CD4-positive, alpha-beta T cell (primary cell): ENCODE data around the gene WDR86. TPM values are rescaled to one million over a fixed set of nuclear protein-coding genes. Genes with fewer than 3 reads are reported as not detected.

Experiments
- ATAC-seq: fragments of 200-7000 bp; cut with Tn5 transposase; one replicate; pipeline ENCODE4 v1.10.0; 2022; ENCODE audit warnings: mild to moderate bottlenecking; ENCODE audit not compliant: poor library complexity
- CTCF ChIA-PET: fragments of 350-600 bp; sonication (Branson Sonifier 250); formaldehyde crosslinking; loops from one replicate; lab custom pipeline; 2021; ENCODE audit warnings: antibody characterized with exemption, inconsistent platforms; lab: Charles Lee
- POLR2A ChIA-PET: fragments of 350-600 bp; sonication (Branson Sonifier 250); formaldehyde crosslinking; loops from one replicate; lab custom pipeline; 2021; ENCODE audit warnings: antibody characterized with exemption, inconsistent platforms; lab: Charles Lee
- DNase-seq, 14 experiments: peaks; one replicate each; pipeline ENCODE4 v3.0.0-alpha.2; 2013 to 2020; ENCODE audit warnings: mixed read lengths in 2 of 14
- H3K27ac ChIP-seq, 2 donors: one replicate each; pipeline versions ENCODE4 v1.5.1 to v1.7.0; 2013; ENCODE audit warnings: low read length in 2 of 2, low read depth in 1 of 2, mild to moderate bottlenecking in 1 of 2
- H3K27me3 ChIP-seq, 2 experiments: 1 replicate in 1 of 2; 2 replicates in 1 of 2; pipeline versions ENCODE4 v1.6.1 to v1.7.0; 2013; ENCODE audit warnings: low read length in 2 of 2, control low read depth in 1 of 2, mild to moderate bottlenecking in 1 of 2, moderate library complexity in 1 of 2; ENCODE audit not compliant: insufficient read depth in 2 of 2, control insufficient read depth in 1 of 2
- H3K36me3 ChIP-seq: one replicate; pipeline ENCODE4 v1.6.1; 2013; ENCODE audit warnings: low read length, control low read depth; ENCODE audit not compliant: insufficient read depth
- H3K4me1 ChIP-seq: one replicate; pipeline ENCODE4 v1.6.1; 2013; ENCODE audit warnings: low read length, control low read depth; ENCODE audit not compliant: insufficient read depth
- H3K4me3 ChIP-seq: one replicate; pipeline ENCODE4 v1.5.1; 2013; ENCODE audit warnings: mild to moderate bottlenecking, low read length, moderate library complexity
- H3K9me3 ChIP-seq, 2 experiments: 1 replicate in 1 of 2; 2 replicates in 1 of 2; pipeline versions ENCODE4 v1.6.1 to v1.7.0; 2013; ENCODE audit warnings: low read length in 2 of 2, mild to moderate bottlenecking in 2 of 2, control low read depth in 1 of 2, moderate library complexity in 1 of 2; ENCODE audit not compliant: control insufficient read depth in 1 of 2, insufficient read depth in 1 of 2
- H3K27ac Mint-ChIP-seq: one replicate; pipeline ENCODE4 v1.8.0; 2020; ENCODE audit warnings: mixed read lengths
- H3K27me3 Mint-ChIP-seq: one replicate; pipeline ENCODE4 v1.8.0; 2021; ENCODE audit warnings: mixed read lengths
- H3K36me3 Mint-ChIP-seq: one replicate; pipeline ENCODE4 v1.8.0; 2021; ENCODE audit warnings: low read depth, mixed read lengths
- H3K4me1 Mint-ChIP-seq: one replicate; pipeline ENCODE4 v1.8.0; 2021; ENCODE audit warnings: low read depth, mixed read lengths
- H3K4me3 Mint-ChIP-seq: one replicate; pipeline ENCODE4 v1.8.0; 2020; ENCODE audit warnings: mild to moderate bottlenecking, mixed read lengths
- H3K9me3 Mint-ChIP-seq: one replicate; pipeline ENCODE4 v1.8.0; 2020; ENCODE audit warnings: mixed read lengths
- CTCF ChIP-seq: fragments of 200-600 bp; IDR thresholded peaks from one replicate; pipeline ENCODE4 v1.8.0; 2022; ENCODE audit warnings: antibody characterized with exemption, mild to moderate bottlenecking
- intact Hi-C, 2 experiments: fragments of 100-400 bp; cut with DNase I in 1 of 2; cut with micrococcal nuclease in 1 of 2; formaldehyde crosslinking; loops; one replicate each; pipeline versions ENCODE4 v1.15.1 to v1.9.0; 2023 to 2025; cut with DNase I, micrococcal nuclease
- total RNA-seq, 174 experiments: library from RNA in 2 of 174; stranded (reverse) in 2 of 174; gene quantifications; one replicate each; pipeline ENCODE4 v1.2.3 and lab custom pipeline; 2021 to 2026

WDR86 gene
- total RNA-seq, 2 experiments from 2014 or later, result 5.6 to 6.2 TPM

GRCh38 chr7:151416941-151417315 is 7.1 kb upstream of the WDR86 start:
- POLR2A ChIA-PET, result no interaction called here
- no peak for TF ChIP-seq CTCF
- Mint-ChIP-seq H3K27ac (no peak overlapping the region), H3K9me3 (no peaks in the 10 kb centered on the region), H3K27me3 (peaks cover 7% of the 10 kb centered on the region), H3K36me3 (no peaks in the 10 kb centered on the region), H3K4me1 (peaks cover 5% of the 10 kb centered on the region), H3K4me3 (no peak overlapping the region)
- intact Hi-C loops, result no loop called here
- Histone ChIP-seq H3K36me3 (no peaks in the 10 kb centered on the region), H3K27ac (no peak overlapping the region), H3K4me1 (peaks cover 5% of the 10 kb centered on the region), H3K4me3 (no peak overlapping the region), H3K27me3 (no peaks in the 10 kb centered on the region), H3K9me3 (peaks cover 5 to 29% of the 10 kb centered on the region in 2 experiments)
- CTCF ChIA-PET, result no interaction called here
- no peak for ATAC-seq
- DNase-seq, result no peak

- H3K4me1 ChIP-seq, result peaks cover 11% of the 10 kb centered on the region
- ATAC-seq (no peak), DNase-seq (no peak)
- Mint-ChIP-seq H3K4me1 (peaks cover 7% of the 10 kb centered on the region), H3K36me3 (no peaks in the 10 kb centered on the region), H3K27ac (no peak overlapping the region), H3K4me3 (no peak overlapping the region), H3K9me3 (no peaks in the 10 kb centered on the region), H3K27me3 (peaks cover 13% of the 10 kb centered on the region)
- H3K9me3 ChIP-seq, result peaks cover 5 to 35% of the 10 kb centered on the region in 2 experiments
- H3K27ac ChIP-seq, result no peak overlapping the region
- no peak for TF ChIP-seq CTCF
- intact Hi-C loops, result no loop called here
- H3K4me3 ChIP-seq, result no peak overlapping the region
- ChIA-PET CTCF (no interaction called here), POLR2A (interaction anchor here (0.6 kb wide), 1 partner anchor 264 kb away, joined by 3 read pairs; no protein-coding TSS in a partner anchor)
- peaks cover 2 to 5% of the 10 kb centered on the region in 2 experiments for H3K27me3 ChIP-seq
- H3K36me3 ChIP-seq, result no peaks in the 10 kb centered on the region
Observed at GRCh38 chr7:151416112-151416940, 6.5 kb upstream of the WDR86 start.

GRCh38 chr7:151415375-151416105 is 5.7 kb upstream of the WDR86 start:
- H3K27ac Mint-ChIP-seq, result no peak overlapping the region
- no peaks in the 10 kb centered on the region for H3K36me3 Mint-ChIP-seq
- H3K9me3 ChIP-seq, result peaks cover 5 to 37% of the 10 kb centered on the region in 2 experiments
- intact Hi-C loops, result no loop called here
- H3K4me1 Mint-ChIP-seq, result peaks cover 14% of the 10 kb centered on the region
- no peak overlapping the region for H3K27ac ChIP-seq
- H3K4me3 ChIP-seq, result no peak overlapping the region
- peaks cover 9 to 12% of the 10 kb centered on the region in 2 experiments for H3K27me3 ChIP-seq
- peak in 3 of 14 experiments; percentile 23 to 70 (median 52) for DNase-seq
- ChIA-PET POLR2A (interaction anchor here (0.6 kb wide), 1 partner anchor 264 kb away, joined by 3 read pairs; no protein-coding TSS in a partner anchor), CTCF (no interaction called here)
- ATAC-seq, result no peak
- H3K4me3 Mint-ChIP-seq, result no peak overlapping the region
- H3K9me3 Mint-ChIP-seq, result no peaks in the 10 kb centered on the region
- TF ChIP-seq CTCF, result no peak
- H3K4me1 ChIP-seq, result peaks cover 19% of the 10 kb centered on the region
- H3K27me3 Mint-ChIP-seq, result peaks cover 21% of the 10 kb centered on the region
- no peaks in the 10 kb centered on the region for H3K36me3 ChIP-seq
